Lower leg skin (tissue), 4 donors: ENCODE measurements around the gene SHISA4. TPM values are rescaled to one million over a fixed set of nuclear protein-coding genes. Genes with fewer than 3 reads are reported as not detected.
A peak's percentile ranks its signal among the peaks of the same experiment; 100 is the strongest.

Experiments used
- DNase-seq, 2 donors: peaks; one replicate each; pipeline ENCODE4 v3.0.0-alpha.2; 2019; ENCODE audit warnings: low spot score in 2 of 2
- H3K4me3 ChIP-seq: fragments of 200-600 bp; sonication (generic); 2 replicates; pipeline ENCODE4 v1.5.1; 2017; ENCODE audit warnings: mild to moderate bottlenecking, low read depth; ENCODE audit not compliant: poor library complexity, severe bottlenecking
- CTCF ChIP-seq, 3 donors: fragments of 450-650 bp; IDR thresholded peaks; one replicate each; pipeline ENCODE4 v1.5.1; 2016; ENCODE audit warnings: antibody characterized with exemption in 3 of 3, mild to moderate bottlenecking in 3 of 3, moderate library complexity in 2 of 3
- POLR2A ChIP-seq, 2 donors: fragments of 450-650 bp; IDR thresholded peaks; one replicate each; pipeline ENCODE4 v1.6.1; 2016 to 2017; ENCODE audit warnings: antibody characterized with exemption in 2 of 2, mild to moderate bottlenecking in 1 of 2, moderate library complexity in 1 of 2
- WGBS, 2 donors: methylation state at CpG; one replicate each; pipeline ENCODE4 v1.1.5; 2018; 5-methylcytosine and 5-hydroxymethylcytosine counted together
- intact Hi-C: fragments of 100-400 bp; cut with DNase I; formaldehyde crosslinking; loops from one replicate; pipeline ENCODE4 v1.15.0; 2023; ENCODE audit warnings: low total_unique reads
- total RNA-seq, 4 donors: library from RNA; depleted of rRNA; stranded (reverse); fragments of >200 nt; gene quantifications; one replicate each; pipeline ENCODE4 v1.1.0, GENCODE V29; 2016

Gene SHISA4
- total RNA-seq, 4 donors from 2014 or later: 4.6 to 14.2 (median 7.2) TPM

GRCh38 chr1:201889090-201889968 is 631 bp downstream of the SHISA4 start:
- no peak for TF ChIP-seq POLR2A (IDR thresholded peaks at IDR 0.05)
- DNase-seq: no peak
- WGBS, 2 donors: 18 to 26% methylated on average over 21 to 29 of the region's 33 CpGs
- intact Hi-C loops: no loop called here
- peak overlapping the region; percentile 58 for H3K4me3 ChIP-seq

- WGBS, 2 donors: 91 to 93% methylated on average over 7 of the region's 7 CpGs
- intact Hi-C loops: loop anchor here (5.0 kb wide), 1 partner anchor 82 kb away; no protein-coding TSS in a partner anchor
Measured at GRCh38 chr1:201890223-201890622, 1.5 kb downstream of the SHISA4 start.

GRCh38 chr1:201890806-201891450 is 2.2 kb downstream of the SHISA4 start:
- no peak for DNase-seq
- H3K4me3 ChIP-seq: no peak overlapping the region
- 79 to 87% methylated on average over 3 of the region's 3 CpGs for WGBS, 2 donors
- intact Hi-C loops: loop anchor here (5.0 kb wide), 1 partner anchor 81 kb away; no protein-coding TSS in a partner anchor
- TF ChIP-seq POLR2A (IDR thresholded peaks at IDR 0.05) (no peak), CTCF (IDR thresholded peaks at IDR 0.05) (no peak)

More at GRCh38 chr1:201890223-201890622, 1.5 kb downstream of the SHISA4 start:
- no peak for DNase-seq
- H3K4me3 ChIP-seq: no peak overlapping the region
- TF ChIP-seq POLR2A (IDR thresholded peaks at IDR 0.05): no peak
- TF ChIP-seq CTCF (IDR thresholded peaks at IDR 0.05): no peak

DNA sequence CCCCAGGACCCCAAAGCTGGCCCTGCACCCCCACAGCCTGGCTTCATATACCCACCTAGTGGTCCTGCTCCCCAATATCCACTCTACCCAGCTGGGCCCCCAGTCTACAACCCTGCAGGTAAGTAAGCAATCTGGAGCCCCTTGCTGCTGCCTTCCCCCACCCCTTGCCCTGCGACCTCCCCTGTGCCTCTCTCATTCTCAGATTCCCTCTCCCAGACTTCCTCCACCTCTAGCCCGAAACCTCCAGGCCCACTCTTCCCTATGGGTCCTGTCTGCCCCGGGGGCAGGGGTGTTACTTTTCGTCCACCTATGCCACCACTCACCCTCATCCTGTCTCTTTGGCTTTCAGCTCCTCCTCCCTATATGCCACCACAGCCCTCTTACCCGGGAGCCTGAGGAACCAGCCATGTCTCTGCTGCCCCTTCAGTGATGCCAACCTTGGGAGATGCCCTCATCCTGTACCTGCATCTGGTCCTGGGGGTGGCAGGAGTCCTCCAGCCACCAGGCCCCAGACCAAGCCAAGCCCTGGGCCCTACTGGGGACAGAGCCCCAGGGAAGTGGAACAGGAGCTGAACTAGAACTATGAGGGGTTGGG is 2.9 kb downstream of the SHISA4 start:
- intact Hi-C loops: loop anchor here (5.0 kb wide), 1 partner anchor 81 kb away; no protein-coding TSS in a partner anchor
- no peak for DNase-seq
- no peak for TF ChIP-seq CTCF (IDR thresholded peaks at IDR 0.05)
- no peak for TF ChIP-seq POLR2A (IDR thresholded peaks at IDR 0.05)
- H3K4me3 ChIP-seq: no peak overlapping the region
- 91 to 92% methylated on average over 5 of the region's 5 CpGs for WGBS, 2 donors

DNA sequence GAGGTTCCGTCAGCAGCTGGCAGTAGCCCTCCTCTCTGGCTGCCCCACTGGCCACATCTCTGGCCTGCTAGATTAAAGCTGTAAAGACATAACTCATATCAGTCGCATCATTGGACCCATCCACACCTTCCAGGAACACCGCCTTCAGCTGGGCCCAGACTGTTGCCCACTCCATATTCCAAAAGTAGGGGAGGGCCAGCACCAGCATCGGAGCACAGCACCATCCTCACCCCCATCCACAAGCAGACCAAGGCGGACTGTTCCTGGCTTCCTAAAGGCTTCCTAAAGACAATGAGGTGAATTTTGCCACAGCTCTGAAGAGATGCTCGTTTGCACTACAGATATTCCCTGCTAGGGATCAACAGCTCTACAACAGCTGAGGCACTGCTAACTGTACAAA is 3.5 kb downstream of the SHISA4 start:
- 86 to 87% methylated on average over 6 of the region's 6 CpGs for WGBS, 2 donors
- DNase-seq: no peak
- TF ChIP-seq CTCF (IDR thresholded peaks at IDR 0.05) (no peak), POLR2A (IDR thresholded peaks at IDR 0.05) (no peak)
- no peak overlapping the region for H3K4me3 ChIP-seq
- intact Hi-C loops: loop anchor here (5.0 kb wide), 1 partner anchor 80 kb away; no protein-coding TSS in a partner anchor

- H3K4me3 ChIP-seq: no peak overlapping the region
- TF ChIP-seq POLR2A (IDR thresholded peaks at IDR 0.05): no peak
- no peak for TF ChIP-seq CTCF (IDR thresholded peaks at IDR 0.05)
- DNase-seq: no peak
- intact Hi-C loops: loop anchor here (5.0 kb wide), 1 partner anchor 79 kb away; no protein-coding TSS in a partner anchor
- 65 to 75% methylated on average over 3 of the region's 3 CpGs for WGBS, 2 donors
Measured at GRCh38 chr1:201893431-201893830, 4.7 kb downstream of the SHISA4 start.
